K562 (cell line): Measurements from ENCODE around the gene DNAJB13. TPM values are rescaled to one million over a fixed set of nuclear protein-coding genes. Genes with fewer than 3 reads are reported as not detected.

ENCODE experiments used
- ARID3A ChIP-seq: IDR thresholded peaks from 2 replicates; pipeline ENCODE4 v1.6.1; 2012; ENCODE audit warnings: low read depth, low read length, improper control_type of control experiment, borderline replicate concordance
- CEBPB ChIP-seq: fragments of 450-650 bp; IDR thresholded peaks from 2 replicates; pipeline ENCODE4 v1.6.1; 2016; ENCODE audit warnings: missing genetic modification characterization, missing compliant biosample characterization
- CTCF ChIP-seq, 3 experiments: IDR thresholded peaks in 2 of 3; conservative IDR thresholded peaks in 1 of 3; 2 replicates each; pipeline ENCODE4 v1.5.1; 2011 to 2012; ENCODE audit warnings: low read length in 3 of 3, mild to moderate bottlenecking in 3 of 3, control low read depth in 2 of 3, improper control_type of control experiment in 1 of 3, inconsistent platforms in 1 of 3, low read depth in 1 of 3, mixed read lengths in 1 of 3, moderate library complexity in 1 of 3; ENCODE audit not compliant: insufficient read depth in 2 of 3
- CXXC5 ChIP-seq: fragments of 250-450 bp; sonication (Bioruptor Pico); IDR thresholded peaks from 2 replicates; pipeline ENCODE4 v1.8.0; 2022; ENCODE audit warnings: inconsistent platforms, mild to moderate bottlenecking, moderate library complexity
- DEAF1 ChIP-seq: fragments of 450-650 bp; formaldehyde crosslinking; IDR thresholded peaks from 2 replicates; pipeline ENCODE4 v1.4.0; 2020; ENCODE audit warnings: mild to moderate bottlenecking, moderate library complexity
- FIP1L1 ChIP-seq: fragments of 200-400 bp; formaldehyde crosslinking; IDR thresholded peaks from 2 replicates; pipeline ENCODE4 v1.6.1; 2018; ENCODE audit warnings: mild to moderate bottlenecking, low read depth, low read length; ENCODE audit not compliant: poor library complexity, severe bottlenecking
- MAFG ChIP-seq: fragments of 450-650 bp; conservative IDR thresholded peaks from 2 replicates; pipeline ENCODE4 v1.6.1; 2016; ENCODE audit warnings: missing genetic modification characterization, missing compliant biosample characterization
- MECOM ChIP-seq: fragments of 250-450 bp; sonication (Bioruptor Pico); IDR thresholded peaks from 2 replicates; pipeline ENCODE4 v1.8.0; 2022; ENCODE audit warnings: inconsistent platforms
- MEIS2 ChIP-seq: fragments of 450-650 bp; IDR thresholded peaks from 2 replicates; pipeline ENCODE4 v1.6.1; 2014; ENCODE audit warnings: mild to moderate bottlenecking; ENCODE audit not compliant: partially characterized antibody
- PKNOX1 ChIP-seq: fragments of 450-650 bp; IDR thresholded peaks from 2 replicates; pipeline ENCODE4 v1.6.1; 2016
- RAD21 ChIP-seq, 2 experiments: fragments of 250-450 bp in 1 of 2; fragments of 450-650 bp in 1 of 2; sonication (Bioruptor Pico) in 1 of 2; formaldehyde crosslinking in 1 of 2; IDR thresholded peaks in 1 of 2; conservative IDR thresholded peaks in 1 of 2; 2 replicates each; pipeline versions ENCODE4 v1.4.0 to v1.8.0; 2020 to 2022; ENCODE audit warnings: mild to moderate bottlenecking in 2 of 2, moderate library complexity in 1 of 2
- SMC3 ChIP-seq: conservative IDR thresholded peaks from 2 replicates; pipeline ENCODE4 v1.6.1; 2011; ENCODE audit warnings: low read depth, low read length, improper control_type of control experiment; ENCODE audit not compliant: insufficient read depth
- TFE3 ChIP-seq: fragments of 450-650 bp; formaldehyde crosslinking; IDR thresholded peaks from 2 replicates; pipeline ENCODE4 v1.4.0; 2020; ENCODE audit warnings: mild to moderate bottlenecking, mixed read lengths
- TGIF2 ChIP-seq: sonication (generic); formaldehyde crosslinking; IDR thresholded peaks from 2 replicates; pipeline ENCODE4 v1.8.1; 2022; ENCODE audit warnings: mild to moderate bottlenecking, missing genetic modification reagents, moderate library complexity
- ZBTB33 ChIP-seq: sonication (generic); formaldehyde crosslinking; IDR thresholded peaks from 2 replicates; pipeline ENCODE4 v1.8.1; 2023; ENCODE audit warnings: mild to moderate bottlenecking, missing genetic modification reagents
- ZNF212 ChIP-seq: fragments of 450-650 bp; formaldehyde crosslinking; IDR thresholded peaks from 2 replicates; pipeline ENCODE4 v1.4.0; 2020; ENCODE audit warnings: mild to moderate bottlenecking
- ZNF586 ChIP-seq: fragments of 450-650 bp; formaldehyde crosslinking; conservative IDR thresholded peaks from 2 replicates; pipeline ENCODE4 v1.4.0; 2020; ENCODE audit warnings: mild to moderate bottlenecking, moderate library complexity
- polyA plus RNA-seq, 8 experiments: library from polyadenylated mRNA; depleted of rRNA in 4 of 8; stranded (reverse) in 5 of 8; unstranded in 3 of 8; fragments of >200 nt; fragmentation: Nextera tagmentation in 2 of 8; fragmentation: Illumina TruSeq in 1 of 8; extraction: Ambion mirVana in 2 of 8; extraction: Trizol in 1 of 8; gene quantifications; 2 replicates each; pipeline versions ENCODE4 v1.2.1 to v1.2.3, GENCODE V29; 2011 to 2014; ENCODE audit warnings: inconsistent platforms in 1 of 8, missing spikeins in 1 of 8
- total RNA-seq, 7 experiments: library from RNA; depleted of rRNA in 6 of 7; stranded (reverse); fragments of >200 nt in 6 of 7; fragmentation: Illumina TruSeq in 2 of 7; extraction: Trizol in 2 of 7; gene quantifications; 2 replicates each; pipeline versions ENCODE4 v1.2.1 to v1.2.3, GENCODE V29; 2011 to 2021; ENCODE audit warnings: low replicate concordance in 1 of 7

Gene DNAJB13
- total and polyA plus RNA-seq, 9 of the 15 experiments (the other 6 are each of a cell fraction or from before 2014, with no cell fraction given) = 0.14 TPM; not detected in 8

DNA sequence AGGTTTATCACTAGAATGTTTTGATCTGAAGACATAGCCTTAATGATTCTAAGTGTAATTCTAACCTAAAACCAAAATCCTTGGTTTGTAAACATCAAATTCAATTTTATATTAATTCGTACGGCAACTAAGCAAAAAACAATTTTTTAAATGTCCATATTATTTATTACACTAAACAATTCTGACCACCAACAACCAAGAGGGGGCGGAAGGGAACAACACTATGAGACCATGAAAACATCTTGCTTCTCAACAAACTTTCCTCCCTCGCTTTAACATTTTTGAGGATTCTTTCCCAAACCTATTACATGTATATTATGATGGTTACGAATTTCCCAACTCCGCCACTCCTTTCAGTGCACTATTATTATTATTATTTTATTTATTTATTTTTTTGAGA is 38.3 kb downstream of the DNAJB13 start (continued):
- TF ChIP-seq FIP1L1 (no peak), MEIS2 (peak; percentile 70), ZBTB33 (CRISPR knock-in tag) (0 out of 2 replicates have a peak, but pooled peaks have one; percentile 8), CTCF (IDR thresholded peaks at IDR 0.05 in 2 of 3, conservative IDR thresholded peaks at IDR 0.05 in 1 of 3; ENCODE audit: insufficient read depth in 2 of 3, low read depth in 1 of 3, low read length in 3 of 3) (peak; percentile 51 to 82 (median 63); a peak in 5 of 6 replicates), MAFG (tag) (0 out of 2 replicates have a peak, but pooled peaks have one; percentile 6), TGIF2 (no peak), MECOM (CRISPR knock-in tag) (no peak), CXXC5 (CRISPR knock-in tag) (0 out of 2 replicates have a peak, but pooled peaks have one; percentile 22), PKNOX1 (0 out of 2 replicates have a peak, but pooled peaks have one; percentile 5), DEAF1 (CRISPR knock-in tag) (peak; percentile 65; the same call in 1 of the 2 replicates), SMC3 (peak; percentile 37; the same call in 1 of the 2 replicates), ZNF212 (no peak), ARID3A (peak; percentile 40; the same call in 1 of the 2 replicates), CEBPB (tag) (no peak), TFE3 (CRISPR knock-in tag) (no peak), ZNF586 (CRISPR knock-in tag) (no peak), RAD21 (CRISPR knock-in tag; conservative IDR thresholded peaks at IDR 0.05 in 1 of 2, IDR thresholded peaks at IDR 0.05 in 1 of 2) (peak; percentile 74 to 85)
